GM19397 (cell line): ENCODE data around the gene OR4A16.

Source experiments
- ATAC-seq: cut with Tn5 transposase; IDR thresholded peaks from one replicate; pipeline ENCODE4 v1.9.1; 2021; ENCODE audit warnings: mild to moderate bottlenecking, moderate library complexity; ENCODE audit not compliant: unreplicated experiment

Gene OR4A16

GRCh38 chr11:55342901-55343300 lies at the start of gene OR4A16:
TSS of gene OR4A16 (plus strand) at chr11:55343201. CDS start at chr11:55343201, 0 bp downstream.
- no peak for ATAC-seq

GRCh38 chr11:55324500-55324899 lies 18.5 kb upstream of the OR4A16 start:
- no peak for ATAC-seq

- no peak for ATAC-seq
Measured at GRCh38 chr11:55345306-55345705, 2.3 kb downstream of the OR4A16 start.

GRCh38 chr11:55349032-55349431 lies 6.0 kb downstream of the OR4A16 start:
- no peak for ATAC-seq

GRCh38 chr11:55357560-55358184 lies 14.7 kb downstream of the OR4A16 start:
- ATAC-seq, result no peak

GRCh38 chr11:55367674-55368073 lies 24.7 kb downstream of the OR4A16 start, which contains the start of gene OR4A15:
TSS of gene OR4A15 (plus strand) at chr11:55367974. CDS start at chr11:55367974, 0 bp downstream.
- no peak for ATAC-seq
